Stimulated activated CD8-positive, alpha-beta memory T cell treated with anti-CD3 and anti-CD28 coated beads, Interleukin-7, amount 100 ng/mL, for 48 hours (primary cell): ENCODE results near the gene VAT1L.

Experiments
- DNase-seq, 2 donors: peaks; one replicate each; pipeline ENCODE4 v3.0.0-alpha.2; 2020; ENCODE audit warnings: low read depth in 1 of 2; ENCODE audit errors: extremely low read depth in 1 of 2

The VAT1L gene

GRCh38 chr16:77868052-77868451, 79.7 kb downstream of the VAT1L start:
- no peak for DNase-seq

GRCh38 chr16:77868478-77868877, 80.1 kb downstream of the VAT1L start:
- DNase-seq = no peak

- DNase-seq = no peak
Observed at GRCh38 chr16:77869997-77870813, 81.8 kb downstream of the VAT1L start.

GRCh38 chr16:77871932-77872331, 83.6 kb downstream of the VAT1L start:
- DNase-seq = no peak

GRCh38 chr16:77873066-77873465, 84.7 kb downstream of the VAT1L start:
- no peak for DNase-seq

GRCh38 chr16:77874347-77874746, 86.0 kb downstream of the VAT1L start:
- DNase-seq = no peak

GRCh38 chr16:77876776-77877175, 88.4 kb downstream of the VAT1L start:
- DNase-seq = no peak

GRCh38 chr16:77877712-77878347, 89.5 kb downstream of the VAT1L start:
- DNase-seq = no peak

GRCh38 chr16:77881355-77882030, 93.1 kb downstream of the VAT1L start:
- DNase-seq = no peak

- DNase-seq = no peak
Observed at GRCh38 chr16:77882358-77882757, 94.0 kb downstream of the VAT1L start.

GRCh38 chr16:77885571-77886295, 97.4 kb downstream of the VAT1L start:
- no peak for DNase-seq

GRCh38 chr16:77888871-77889270, 100.5 kb downstream of the VAT1L start:
- DNase-seq = no peak

GRCh38 chr16:77890075-77890474, 101.7 kb downstream of the VAT1L start:
- no peak for DNase-seq

- no peak for DNase-seq
Observed at GRCh38 chr16:77894162-77894561, 105.8 kb downstream of the VAT1L start.

- DNase-seq = no peak
Observed at GRCh38 chr16:77895962-77896361, 107.6 kb downstream of the VAT1L start.

- no peak for DNase-seq
Observed at GRCh38 chr16:77896415-77897128, 108.2 kb downstream of the VAT1L start.

- DNase-seq = no peak
Observed at GRCh38 chr16:77897129-77897437, 108.7 kb downstream of the VAT1L start.

GRCh38 chr16:77897831-77898605, 109.7 kb downstream of the VAT1L start:
- no peak for DNase-seq

- no peak for DNase-seq
Observed at GRCh38 chr16:77898671-77899211, 110.4 kb downstream of the VAT1L start.

GRCh38 chr16:77899416-77899815, 111.1 kb downstream of the VAT1L start:
- no peak for DNase-seq
